SK-N-SH (cell line): Measurements from ENCODE around the gene FAM53A. TPM values are rescaled to one million over a fixed set of nuclear protein-coding genes. Genes with fewer than 3 reads are reported as not detected.

Source experiments
- CTCF ChIA-PET: fragments of 300-600, 350-600 bp; formaldehyde crosslinking; extraction: SDS; loops from one replicate; lab custom pipeline; 2021; lab: Yijun Ruan, JAX
- POLR2A ChIA-PET: fragments of 350-600 bp; sonication (Branson Sonifier 250); formaldehyde crosslinking; extraction: SDS; loops from one replicate; lab custom pipeline; 2020; ENCODE audit warnings: antibody characterized with exemption, inconsistent platforms; lab: Yijun Ruan, JAX
- DNase-seq: peaks from one replicate; pipeline ENCODE4 v3.0.0; 2012
- H2AFZ ChIP-seq: fragments of 200-600 bp; sonication (generic); 2 replicates; pipeline ENCODE4 v1.8.1; 2016; ENCODE audit warnings: antibody characterized with exemption, mild to moderate bottlenecking, low read depth
- H3F3A ChIP-seq: fragments of 200-600 bp; sonication (generic); replicated peaks from 2 replicates; pipeline ENCODE3; 2016; ENCODE audit warnings: antibody characterized with exemption, mild to moderate bottlenecking; ENCODE audit not compliant: insufficient read depth
- H3K27ac ChIP-seq, 2 experiments: fragments of 200-500 bp in 1 of 2; fragments of 200-600 bp in 1 of 2; sonication (Bioruptor generic) in 1 of 2; sonication (generic), shearing (Covaris generic) in 1 of 2; 2 replicates each; pipeline versions ENCODE4 v1.5.1 to v1.6.1; 2014 to 2016; ENCODE audit warnings: low read depth in 2 of 2, inconsistent platforms in 1 of 2, low read length in 1 of 2, mild to moderate bottlenecking in 1 of 2, mixed read lengths in 1 of 2
- H3K27me3 ChIP-seq: fragments of 200-600 bp; sonication (generic), shearing (Covaris generic); 2 replicates; pipeline ENCODE4 v1.6.1; 2016; ENCODE audit warnings: mixed run types; ENCODE audit not compliant: insufficient read depth
- H3K36me3 ChIP-seq, 2 experiments: fragments of 200-500 bp in 1 of 2; fragments of 200-600 bp in 1 of 2; sonication (Bioruptor generic) in 1 of 2; sonication (generic) in 1 of 2; replicated peaks in 1 of 2; 2 replicates each; pipeline versions ENCODE3 to v1.5.1; 2014 to 2016; ENCODE audit warnings: low read length in 1 of 2, mild to moderate bottlenecking in 1 of 2; ENCODE audit not compliant: insufficient read depth in 2 of 2, control insufficient read depth in 1 of 2
- H3K4me1 ChIP-seq, 2 experiments: fragments of 200-500 bp in 1 of 2; fragments of 200-600 bp in 1 of 2; sonication (Bioruptor generic) in 1 of 2; sonication (generic), shearing (Covaris generic) in 1 of 2; 2 replicates each; pipeline versions ENCODE4 v1.5.1 to v1.6.1; 2014 to 2016; ENCODE audit warnings: low read depth in 1 of 2, low read length in 1 of 2, mixed run types in 1 of 2; ENCODE audit not compliant: insufficient read depth in 2 of 2, control insufficient read depth in 1 of 2
- H3K4me2 ChIP-seq: fragments of 200-600 bp; sonication (generic), shearing (Covaris generic); 2 replicates; pipeline ENCODE4 v1.6.1; 2017; ENCODE audit warnings: mixed run types
- H3K4me3 ChIP-seq, 2 experiments: fragments of 200-500 bp in 1 of 2; fragments of 200-600 bp in 1 of 2; sonication (Bioruptor generic) in 1 of 2; sonication (generic), shearing (Covaris generic) in 1 of 2; 2 replicates each; pipeline versions ENCODE4 v1.5.1 to v1.8.1; 2014 to 2016; ENCODE audit warnings: low read depth in 2 of 2, inconsistent platforms in 1 of 2, low read length in 1 of 2, mild to moderate bottlenecking in 1 of 2, mixed read lengths in 1 of 2, moderate library complexity in 1 of 2
- H3K79me2 ChIP-seq: fragments of 200-600 bp; sonication (generic); 2 replicates; pipeline ENCODE4 v1.8.1; 2017; ENCODE audit warnings: mild to moderate bottlenecking; ENCODE audit not compliant: insufficient read depth
- H3K9ac ChIP-seq: fragments of 200-600 bp; sonication (generic); 2 replicates; pipeline ENCODE4 v1.6.1; 2017; ENCODE audit warnings: mixed run types
- H3K9me2 ChIP-seq: fragments of 200-600 bp; sonication (generic); 2 replicates; pipeline ENCODE4 v1.6.1; 2017; ENCODE audit warnings: mixed run types
- H3K9me3 ChIP-seq: fragments of 200-600 bp; sonication (generic); 2 replicates; pipeline ENCODE4 v1.6.1; 2017; ENCODE audit warnings: mixed run types, mild to moderate bottlenecking, moderate library complexity
- H4K20me1 ChIP-seq: fragments of 200-600 bp; sonication (generic); 2 replicates; pipeline ENCODE4 v1.6.1; 2017; ENCODE audit warnings: mild to moderate bottlenecking, mixed run types; ENCODE audit not compliant: insufficient read depth
- CHD2 ChIP-seq: fragments of 150-350 bp; IDR thresholded peaks from 2 replicates; pipeline ENCODE4 v1.6.1; 2018; ENCODE audit warnings: low read length; ENCODE audit not compliant: partially characterized antibody
- ELF1 ChIP-seq: IDR thresholded peaks from 2 replicates; pipeline ENCODE4 v1.4.0; 2012
- EP300 ChIP-seq, 2 experiments: IDR thresholded peaks; 2 replicates each; pipeline versions ENCODE4 v1.4.0 to v1.6.1; 2012; ENCODE audit warnings: borderline replicate concordance in 1 of 2, low read depth in 1 of 2, low read length in 1 of 2
- FOXJ3 ChIP-seq: sonication (generic); formaldehyde crosslinking; IDR thresholded peaks from 2 replicates; pipeline ENCODE4 v1.5.1; 2020; ENCODE audit warnings: mild to moderate bottlenecking, missing genetic modification reagents
- FOXM1 ChIP-seq: IDR thresholded peaks from 2 replicates; pipeline ENCODE4 v1.4.0; 2012; ENCODE audit warnings: low read depth, mild to moderate bottlenecking
- GABPA ChIP-seq: IDR thresholded peaks from 2 replicates; pipeline ENCODE4 v1.4.0; 2012; ENCODE audit warnings: low read depth, mild to moderate bottlenecking
- GATA2 ChIP-seq: sonication (generic); formaldehyde crosslinking; IDR thresholded peaks from 2 replicates; pipeline ENCODE4 v1.5.0; 2020; ENCODE audit warnings: mild to moderate bottlenecking, missing genetic modification reagents
- JUND ChIP-seq: IDR thresholded peaks from 2 replicates; pipeline ENCODE4 v1.4.0; 2012
- NFIC ChIP-seq: IDR thresholded peaks from 2 replicates; pipeline ENCODE4 v1.4.0; 2012; ENCODE audit warnings: borderline replicate concordance
- POLR2AphosphoS5 ChIP-seq: IDR thresholded peaks from 2 replicates; pipeline ENCODE4 v1.6.1; 2012; ENCODE audit warnings: low read depth, low read length
- RAD21 ChIP-seq: IDR thresholded peaks from 2 replicates; pipeline ENCODE4 v1.6.1; 2012; ENCODE audit warnings: mild to moderate bottlenecking, low read length
- RCOR1 ChIP-seq: fragments of 150-350 bp; IDR thresholded peaks from 2 replicates; pipeline ENCODE4 v1.6.1; 2017; ENCODE audit warnings: antibody characterized with exemption, low read length
- RFX5 ChIP-seq: IDR thresholded peaks from 2 replicates; pipeline ENCODE4 v1.6.1; 2012; ENCODE audit warnings: mild to moderate bottlenecking, improper control_type of control experiment, low read length
- WGBS: methylation state at CpG from one replicate; pipeline ENCODE4 v1.1.6; 2017; ENCODE audit warnings: low lambda C conversion rate; 5-methylcytosine and 5-hydroxymethylcytosine counted together
- polyA plus RNA-seq, 3 experiments: library from polyadenylated mRNA; depleted of rRNA; stranded (reverse); fragments of >200 nt; gene quantifications; 2 replicates each; pipeline ENCODE4 v1.2.3, GENCODE V29; 2012
- TF ChIP-seq, protein P1 (sequence below): IDR thresholded peaks from 2 replicates; pipeline ENCODE4 v1.4.0; 2012; ENCODE audit warnings: low read depth
- TF ChIP-seq, protein P2 (sequence below): IDR thresholded peaks from 2 replicates; pipeline ENCODE4 v1.4.0; 2012; ENCODE audit warnings: low read depth, borderline replicate concordance
- TF ChIP-seq, protein P3 (sequence below): IDR thresholded peaks from 2 replicates; pipeline ENCODE4 v1.6.1; 2012; ENCODE audit warnings: mild to moderate bottlenecking, low read depth, low read length, moderate library complexity
- TF ChIP-seq, protein P4 (sequence below): IDR thresholded peaks from 2 replicates; pipeline ENCODE4; 2012
- TF ChIP-seq, protein P5 (sequence below): fragments of 150-350 bp; IDR thresholded peaks from 2 replicates; pipeline ENCODE4 v1.6.1; 2017; ENCODE audit warnings: antibody characterized with exemption, low read length, low read depth, borderline replicate concordance

FAM53A gene
- polyA plus RNA-seq, 1 of the 3 experiments (the other 2 are of a cell fraction), result 7.6 TPM

DNA sequence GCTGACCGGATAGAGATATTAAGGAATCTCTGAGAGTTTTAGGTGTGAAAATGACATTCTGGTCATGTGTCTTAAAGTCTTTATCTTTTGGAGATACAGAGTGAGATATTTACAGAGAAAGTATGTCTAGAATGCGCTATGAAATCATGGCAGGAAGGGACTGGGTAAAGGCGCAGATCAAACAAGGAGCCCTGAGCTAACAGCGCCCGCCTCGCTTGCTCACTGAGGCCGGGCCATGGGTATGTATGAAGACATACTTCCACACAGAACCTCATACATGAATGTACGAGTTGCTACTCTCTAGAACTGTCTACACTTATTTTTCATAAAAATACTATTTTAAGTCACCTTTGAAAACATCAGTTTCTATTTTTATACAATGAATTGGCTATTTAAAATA, 20.0 kb downstream of the FAM53A start:
- no peak overlapping the region for H3K9ac ChIP-seq
- H3K27ac ChIP-seq, result no peak overlapping the region
- H3K4me1 ChIP-seq, result no peaks in the 10 kb centered on the region; a peak in 1 of 4 replicates
- no peak overlapping the region for H3K4me2 ChIP-seq
- H3F3A ChIP-seq, result no peaks in the 10 kb centered on the region
- 85% methylated on average over 8 of the region's 8 CpGs for WGBS
- H3K27me3 ChIP-seq, result no peaks in the 10 kb centered on the region
- peaks cover 0 to 3% of the 10 kb centered on the region in 2 experiments for H3K36me3 ChIP-seq
- H3K9me3 ChIP-seq, result no peaks in the 10 kb centered on the region
- no peak overlapping the region for H2AFZ ChIP-seq
- H4K20me1 ChIP-seq, result no peaks in the 10 kb centered on the region
- TF ChIP-seq, protein P1, sequence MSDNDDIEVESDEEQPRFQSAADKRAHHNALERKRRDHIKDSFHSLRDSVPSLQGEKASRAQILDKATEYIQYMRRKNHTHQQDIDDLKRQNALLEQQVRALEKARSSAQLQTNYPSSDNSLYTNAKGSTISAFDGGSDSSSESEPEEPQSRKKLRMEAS, result no peak
- TF ChIP-seq ELF1 (no peak), GATA2 (CRISPR knock-in tag) (no peak), RAD21 (no peak), RCOR1 (no peak), EP300 (IDR thresholded peaks at IDR 0.05; ENCODE audit: borderline replicate concordance in 1 of 2, low read depth in 1 of 2, low read length in 1 of 2) (no peak), FOXJ3 (CRISPR knock-in tag) (no peak), JUND (no peak), NFIC (no peak), POLR2AphosphoS5 (no peak), FOXM1 (no peak), RFX5 (no peak), CHD2 (no peak), GABPA (no peak)
- TF ChIP-seq, protein P2, sequence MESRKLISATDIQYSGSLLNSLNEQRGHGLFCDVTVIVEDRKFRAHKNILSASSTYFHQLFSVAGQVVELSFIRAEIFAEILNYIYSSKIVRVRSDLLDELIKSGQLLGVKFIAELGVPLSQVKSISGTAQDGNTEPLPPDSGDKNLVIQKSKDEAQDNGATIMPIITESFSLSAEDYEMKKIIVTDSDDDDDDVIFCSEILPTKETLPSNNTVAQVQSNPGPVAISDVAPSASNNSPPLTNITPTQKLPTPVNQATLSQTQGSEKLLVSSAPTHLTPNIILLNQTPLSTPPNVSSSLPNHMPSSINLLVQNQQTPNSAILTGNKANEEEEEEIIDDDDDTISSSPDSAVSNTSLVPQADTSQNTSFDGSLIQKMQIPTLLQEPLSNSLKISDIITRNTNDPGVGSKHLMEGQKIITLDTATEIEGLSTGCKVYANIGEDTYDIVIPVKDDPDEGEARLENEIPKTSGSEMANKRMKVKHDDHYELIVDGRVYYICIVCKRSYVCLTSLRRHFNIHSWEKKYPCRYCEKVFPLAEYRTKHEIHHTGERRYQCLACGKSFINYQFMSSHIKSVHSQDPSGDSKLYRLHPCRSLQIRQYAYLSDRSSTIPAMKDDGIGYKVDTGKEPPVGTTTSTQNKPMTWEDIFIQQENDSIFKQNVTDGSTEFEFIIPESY, result no peak
- TF ChIP-seq, protein P3, sequence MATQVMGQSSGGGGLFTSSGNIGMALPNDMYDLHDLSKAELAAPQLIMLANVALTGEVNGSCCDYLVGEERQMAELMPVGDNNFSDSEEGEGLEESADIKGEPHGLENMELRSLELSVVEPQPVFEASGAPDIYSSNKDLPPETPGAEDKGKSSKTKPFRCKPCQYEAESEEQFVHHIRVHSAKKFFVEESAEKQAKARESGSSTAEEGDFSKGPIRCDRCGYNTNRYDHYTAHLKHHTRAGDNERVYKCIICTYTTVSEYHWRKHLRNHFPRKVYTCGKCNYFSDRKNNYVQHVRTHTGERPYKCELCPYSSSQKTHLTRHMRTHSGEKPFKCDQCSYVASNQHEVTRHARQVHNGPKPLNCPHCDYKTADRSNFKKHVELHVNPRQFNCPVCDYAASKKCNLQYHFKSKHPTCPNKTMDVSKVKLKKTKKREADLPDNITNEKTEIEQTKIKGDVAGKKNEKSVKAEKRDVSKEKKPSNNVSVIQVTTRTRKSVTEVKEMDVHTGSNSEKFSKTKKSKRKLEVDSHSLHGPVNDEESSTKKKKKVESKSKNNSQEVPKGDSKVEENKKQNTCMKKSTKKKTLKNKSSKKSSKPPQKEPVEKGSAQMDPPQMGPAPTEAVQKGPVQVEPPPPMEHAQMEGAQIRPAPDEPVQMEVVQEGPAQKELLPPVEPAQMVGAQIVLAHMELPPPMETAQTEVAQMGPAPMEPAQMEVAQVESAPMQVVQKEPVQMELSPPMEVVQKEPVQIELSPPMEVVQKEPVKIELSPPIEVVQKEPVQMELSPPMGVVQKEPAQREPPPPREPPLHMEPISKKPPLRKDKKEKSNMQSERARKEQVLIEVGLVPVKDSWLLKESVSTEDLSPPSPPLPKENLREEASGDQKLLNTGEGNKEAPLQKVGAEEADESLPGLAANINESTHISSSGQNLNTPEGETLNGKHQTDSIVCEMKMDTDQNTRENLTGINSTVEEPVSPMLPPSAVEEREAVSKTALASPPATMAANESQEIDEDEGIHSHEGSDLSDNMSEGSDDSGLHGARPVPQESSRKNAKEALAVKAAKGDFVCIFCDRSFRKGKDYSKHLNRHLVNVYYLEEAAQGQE, result no peak
- TF ChIP-seq, protein P4, sequence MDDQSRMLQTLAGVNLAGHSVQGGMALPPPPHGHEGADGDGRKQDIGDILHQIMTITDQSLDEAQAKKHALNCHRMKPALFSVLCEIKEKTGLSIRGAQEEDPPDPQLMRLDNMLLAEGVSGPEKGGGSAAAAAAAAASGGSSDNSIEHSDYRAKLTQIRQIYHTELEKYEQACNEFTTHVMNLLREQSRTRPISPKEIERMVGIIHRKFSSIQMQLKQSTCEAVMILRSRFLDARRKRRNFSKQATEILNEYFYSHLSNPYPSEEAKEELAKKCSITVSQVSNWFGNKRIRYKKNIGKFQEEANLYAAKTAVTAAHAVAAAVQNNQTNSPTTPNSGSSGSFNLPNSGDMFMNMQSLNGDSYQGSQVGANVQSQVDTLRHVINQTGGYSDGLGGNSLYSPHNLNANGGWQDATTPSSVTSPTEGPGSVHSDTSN, result no peak
- TF ChIP-seq, protein P5, sequence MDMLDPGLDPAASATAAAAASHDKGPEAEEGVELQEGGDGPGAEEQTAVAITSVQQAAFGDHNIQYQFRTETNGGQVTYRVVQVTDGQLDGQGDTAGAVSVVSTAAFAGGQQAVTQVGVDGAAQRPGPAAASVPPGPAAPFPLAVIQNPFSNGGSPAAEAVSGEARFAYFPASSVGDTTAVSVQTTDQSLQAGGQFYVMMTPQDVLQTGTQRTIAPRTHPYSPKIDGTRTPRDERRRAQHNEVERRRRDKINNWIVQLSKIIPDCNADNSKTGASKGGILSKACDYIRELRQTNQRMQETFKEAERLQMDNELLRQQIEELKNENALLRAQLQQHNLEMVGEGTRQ, result no peak
- H3K4me3 ChIP-seq, result no peak overlapping the region
- DNase-seq, result no peak
- H3K9me2 ChIP-seq, result no peaks in the 10 kb centered on the region
- ChIA-PET POLR2A (no interaction called here), CTCF (no interaction called here)
- no peaks in the 10 kb centered on the region for H3K79me2 ChIP-seq
